Panc1 (cell line): Measurements from ENCODE around the gene INPP5K. TPM values are rescaled to one million over a fixed set of nuclear protein-coding genes. Genes with fewer than 3 reads are reported as not detected.
A peak's percentile ranks its signal among the peaks of the same experiment; 100 is the strongest.
"Not testable (repeated sequence)": the region's sequence is repeated elsewhere in the genome, so short reads cannot be mapped to it uniquely, and the experiment has no call there.

Experiments used
- ATAC-seq: fragments of 200-7000 bp; cut with Tn5 transposase; 2 replicates; pipeline ENCODE4 v1.9.1; 2020; ENCODE audit warnings: mild to moderate bottlenecking, moderate library complexity
- BruUV-seq: library from RNA; stranded (reverse); fragments of 400-500 nt; replicated peaks from 2 replicates; lab custom pipeline; 2021; lab: Mats Ljungman, UMichigan
- CTCF ChIA-PET: fragments of 300-600 bp; sonication (Branson Sonifier 250); formaldehyde crosslinking; loops from one replicate; lab custom pipeline; 2022; ENCODE audit warnings: antibody characterized with exemption; lab: Charles Lee
- POLR2A ChIA-PET: fragments of 300-600 bp; sonication (Branson Sonifier 250); formaldehyde crosslinking; loops from one replicate; lab custom pipeline; 2022; ENCODE audit warnings: antibody characterized with exemption; lab: Charles Lee
- DNase-seq: peaks from one replicate; pipeline ENCODE4 v3.0.0-alpha.2; 2010; ENCODE audit warnings: low read depth, low spot score
- H3K27ac ChIP-seq: 2 replicates; pipeline ENCODE4 v1.5.1; 2011; ENCODE audit warnings: mild to moderate bottlenecking, low read length, inconsistent platforms
- H3K27me3 ChIP-seq: fragments of 200-500 bp; sonication (Bioruptor generic); 2 replicates; pipeline ENCODE4 v1.6.0; 2014; ENCODE audit warnings: low read length, inconsistent platforms; ENCODE audit not compliant: control insufficient read depth, insufficient read depth
- H3K36me3 ChIP-seq: fragments of 200-500 bp; sonication (Bioruptor generic); 2 replicates; pipeline ENCODE4 v1.5.1; 2014; ENCODE audit warnings: inconsistent platforms, mild to moderate bottlenecking, low read length, moderate library complexity; ENCODE audit not compliant: control insufficient read depth, insufficient read depth
- H3K4me1 ChIP-seq: 2 replicates; pipeline ENCODE4 v1.5.1; 2011; ENCODE audit warnings: inconsistent platforms, mild to moderate bottlenecking, low read length, moderate library complexity; ENCODE audit not compliant: control insufficient read depth, insufficient read depth
- H3K4me3 ChIP-seq, 2 experiments: 2 replicates each; pipeline ENCODE4 v1.5.1; 2011 to 2012; ENCODE audit warnings: low read depth in 2 of 2, low read length in 2 of 2, mild to moderate bottlenecking in 2 of 2, inconsistent platforms in 1 of 2, moderate library complexity in 1 of 2
- H3K9me3 ChIP-seq: fragments of 200-500 bp; sonication (Bioruptor generic); 2 replicates; pipeline ENCODE4 v1.5.1; 2014; ENCODE audit warnings: low read depth, mild to moderate bottlenecking, inconsistent platforms, low read length, moderate library complexity; ENCODE audit not compliant: control insufficient read depth, insufficient read depth
- POLR2AphosphoS5 ChIP-seq: IDR thresholded peaks from 2 replicates; pipeline ENCODE4 v1.6.1; 2012; ENCODE audit warnings: mild to moderate bottlenecking, low read depth, low read length, moderate library complexity
- SIN3A ChIP-seq: IDR thresholded peaks from 2 replicates; pipeline ENCODE4 v1.6.1; 2012; ENCODE audit warnings: low read depth, mild to moderate bottlenecking, low read length, moderate library complexity, borderline replicate concordance; ENCODE audit not compliant: insufficient read depth
- TCF7L2 ChIP-seq: IDR thresholded peaks from 2 replicates; pipeline ENCODE4 v1.6.1; 2011; ENCODE audit warnings: mild to moderate bottlenecking, low read depth, low read length, inconsistent platforms
- in situ Hi-C: cut with HindIII; loops from 2 replicates; pipeline ENCODE4 v1.10.0; 2016; ENCODE audit warnings: low sequenced_read_pairs, low pct_unique_long_range_greater_than_20kb
- intact Hi-C: fragments of 100-400 bp; cut with micrococcal nuclease; formaldehyde crosslinking; loops from one replicate; pipeline ENCODE4 v1.10.0; 2022; ENCODE audit not compliant: unreplicated experiment
- total RNA-seq: library from RNA; stranded (reverse); gene quantifications from one replicate; pipeline ENCODE4 v1.2.1, GENCODE V29; 2021; ENCODE audit not compliant: unreplicated experiment
- TF ChIP-seq, protein P1 (sequence below), 2 experiments: IDR thresholded peaks; 2 replicates each; pipeline ENCODE4 v1.6.1; 2011 to 2012; ENCODE audit warnings: low read depth in 2 of 2, control low read depth in 1 of 2, low read length in 1 of 2, mild to moderate bottlenecking in 1 of 2, moderate library complexity in 1 of 2; ENCODE audit not compliant: insufficient read depth in 1 of 2
- TF ChIP-seq, protein P2 (sequence below): fragments of 450-650 bp; IDR thresholded peaks from 2 replicates; pipeline ENCODE4 v1.5.1; 2017; ENCODE audit warnings: mild to moderate bottlenecking

INPP5K gene
- total RNA-seq, 1 experiment from 2014 or later = 21.3 TPM

DNA sequence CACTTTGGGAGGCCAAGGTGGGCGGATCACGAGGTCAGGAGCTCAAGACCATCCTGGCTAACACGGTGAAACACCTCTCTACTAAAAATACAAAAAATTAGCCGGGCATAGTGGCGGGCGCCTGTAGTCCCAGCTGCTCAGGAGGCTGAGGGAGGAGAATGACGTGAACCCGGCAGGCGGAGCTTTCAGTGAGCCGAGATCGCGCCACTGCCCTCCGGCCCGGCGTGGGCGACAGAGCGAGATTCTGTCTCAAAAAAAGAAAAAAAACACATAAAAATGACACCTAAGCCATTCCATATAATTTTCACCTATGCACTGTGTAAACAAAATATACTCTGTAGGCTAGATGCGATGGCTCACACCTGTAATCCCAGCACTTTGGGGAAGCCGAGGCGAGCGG, 66.2 kb downstream of the INPP5K start:
- H3K4me3 ChIP-seq, DNase-seq, in situ Hi-C loops, H3K9me3 ChIP-seq, BruUV-seq, H3K27me3 ChIP-seq, H3K27ac ChIP-seq, CTCF ChIA-PET, ATAC-seq, POLR2A ChIA-PET, H3K36me3 ChIP-seq: not testable (repeated sequence)
- H3K4me1 ChIP-seq = peaks cover 21% of the 10 kb centered on the region
- intact Hi-C loops = loop anchor here (10.0 kb wide), 1 partner anchor 85 kb away; no protein-coding TSS in a partner anchor

DNA sequence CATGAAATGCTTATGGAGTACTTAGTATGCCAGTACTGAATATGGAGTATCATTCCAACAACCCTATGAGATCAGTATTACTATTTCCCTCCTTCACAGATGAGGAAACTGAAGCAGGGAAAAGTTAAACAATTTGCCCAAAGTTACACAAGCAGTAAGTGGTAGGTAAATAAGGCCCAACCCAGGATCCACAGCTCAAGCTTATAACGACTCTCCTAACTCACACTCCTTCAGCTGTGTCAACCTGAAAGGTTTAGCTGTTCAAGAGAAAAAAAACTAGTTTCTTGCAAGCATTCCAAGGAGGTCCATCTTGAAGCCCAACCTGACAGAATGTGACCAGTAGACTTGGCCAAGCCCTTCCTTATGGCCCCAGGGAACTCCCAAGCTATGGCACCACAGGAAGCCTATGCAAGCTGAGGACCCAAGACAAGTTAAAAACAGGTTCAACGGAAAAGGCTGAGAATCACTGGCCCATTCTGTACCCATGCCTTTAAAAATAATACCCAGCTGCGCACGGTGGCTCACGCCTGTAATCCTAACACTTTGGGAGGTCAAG, 66.9 kb downstream of the INPP5K start:
- Histone ChIP-seq H3K4me1 (peaks cover 21% of the 10 kb centered on the region), H3K27me3 (no peaks in the 10 kb centered on the region), H3K4me3 (no peak overlapping the region), H3K36me3 (no peaks in the 10 kb centered on the region; the same call in 1 of the 2 replicates), H3K9me3 (no peaks in the 10 kb centered on the region), H3K27ac (no peak overlapping the region)
- in situ Hi-C loops = no loop called here
- intact Hi-C loops = no loop called here
- BruUV-seq = no TSS peak
- ATAC-seq (no peak), DNase-seq (no peak)
- TF ChIP-seq TCF7L2 = no peak
- TF ChIP-seq, protein P1, sequence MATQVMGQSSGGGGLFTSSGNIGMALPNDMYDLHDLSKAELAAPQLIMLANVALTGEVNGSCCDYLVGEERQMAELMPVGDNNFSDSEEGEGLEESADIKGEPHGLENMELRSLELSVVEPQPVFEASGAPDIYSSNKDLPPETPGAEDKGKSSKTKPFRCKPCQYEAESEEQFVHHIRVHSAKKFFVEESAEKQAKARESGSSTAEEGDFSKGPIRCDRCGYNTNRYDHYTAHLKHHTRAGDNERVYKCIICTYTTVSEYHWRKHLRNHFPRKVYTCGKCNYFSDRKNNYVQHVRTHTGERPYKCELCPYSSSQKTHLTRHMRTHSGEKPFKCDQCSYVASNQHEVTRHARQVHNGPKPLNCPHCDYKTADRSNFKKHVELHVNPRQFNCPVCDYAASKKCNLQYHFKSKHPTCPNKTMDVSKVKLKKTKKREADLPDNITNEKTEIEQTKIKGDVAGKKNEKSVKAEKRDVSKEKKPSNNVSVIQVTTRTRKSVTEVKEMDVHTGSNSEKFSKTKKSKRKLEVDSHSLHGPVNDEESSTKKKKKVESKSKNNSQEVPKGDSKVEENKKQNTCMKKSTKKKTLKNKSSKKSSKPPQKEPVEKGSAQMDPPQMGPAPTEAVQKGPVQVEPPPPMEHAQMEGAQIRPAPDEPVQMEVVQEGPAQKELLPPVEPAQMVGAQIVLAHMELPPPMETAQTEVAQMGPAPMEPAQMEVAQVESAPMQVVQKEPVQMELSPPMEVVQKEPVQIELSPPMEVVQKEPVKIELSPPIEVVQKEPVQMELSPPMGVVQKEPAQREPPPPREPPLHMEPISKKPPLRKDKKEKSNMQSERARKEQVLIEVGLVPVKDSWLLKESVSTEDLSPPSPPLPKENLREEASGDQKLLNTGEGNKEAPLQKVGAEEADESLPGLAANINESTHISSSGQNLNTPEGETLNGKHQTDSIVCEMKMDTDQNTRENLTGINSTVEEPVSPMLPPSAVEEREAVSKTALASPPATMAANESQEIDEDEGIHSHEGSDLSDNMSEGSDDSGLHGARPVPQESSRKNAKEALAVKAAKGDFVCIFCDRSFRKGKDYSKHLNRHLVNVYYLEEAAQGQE (IDR thresholded peaks at IDR 0.05; ENCODE audit: insufficient read depth in 1 of 2, low read depth in 2 of 2, low read length in 1 of 2) = no peak
- TF ChIP-seq, protein P2, sequence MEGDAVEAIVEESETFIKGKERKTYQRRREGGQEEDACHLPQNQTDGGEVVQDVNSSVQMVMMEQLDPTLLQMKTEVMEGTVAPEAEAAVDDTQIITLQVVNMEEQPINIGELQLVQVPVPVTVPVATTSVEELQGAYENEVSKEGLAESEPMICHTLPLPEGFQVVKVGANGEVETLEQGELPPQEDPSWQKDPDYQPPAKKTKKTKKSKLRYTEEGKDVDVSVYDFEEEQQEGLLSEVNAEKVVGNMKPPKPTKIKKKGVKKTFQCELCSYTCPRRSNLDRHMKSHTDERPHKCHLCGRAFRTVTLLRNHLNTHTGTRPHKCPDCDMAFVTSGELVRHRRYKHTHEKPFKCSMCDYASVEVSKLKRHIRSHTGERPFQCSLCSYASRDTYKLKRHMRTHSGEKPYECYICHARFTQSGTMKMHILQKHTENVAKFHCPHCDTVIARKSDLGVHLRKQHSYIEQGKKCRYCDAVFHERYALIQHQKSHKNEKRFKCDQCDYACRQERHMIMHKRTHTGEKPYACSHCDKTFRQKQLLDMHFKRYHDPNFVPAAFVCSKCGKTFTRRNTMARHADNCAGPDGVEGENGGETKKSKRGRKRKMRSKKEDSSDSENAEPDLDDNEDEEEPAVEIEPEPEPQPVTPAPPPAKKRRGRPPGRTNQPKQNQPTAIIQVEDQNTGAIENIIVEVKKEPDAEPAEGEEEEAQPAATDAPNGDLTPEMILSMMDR = no peak
- TF ChIP-seq SIN3A = no peak
- no peak for TF ChIP-seq POLR2AphosphoS5
- POLR2A ChIA-PET = no interaction called here
- CTCF ChIA-PET = no interaction called here

GRCh38 chr17:1447052-1447451, 69.4 kb downstream of the INPP5K start:
- ChIA-PET POLR2A (no interaction called here), CTCF (no interaction called here)
- no peaks in the 10 kb centered on the region; the same call in 1 of the 2 replicates for H3K36me3 ChIP-seq
- no peak overlapping the region for H3K27ac ChIP-seq
- ATAC-seq = no peak
- H3K4me1 ChIP-seq = peaks cover 10% of the 10 kb centered on the region; the same call in 1 of the 2 replicates
- intact Hi-C loops = no loop called here
- H3K9me3 ChIP-seq = no peaks in the 10 kb centered on the region
- in situ Hi-C loops = no loop called here
- no peaks in the 10 kb centered on the region for H3K27me3 ChIP-seq
- no peak for DNase-seq
- no peak overlapping the region for H3K4me3 ChIP-seq
- TSS peak; percentile 29 for BruUV-seq
- TF ChIP-seq, protein P1 (IDR thresholded peaks at IDR 0.05; ENCODE audit: insufficient read depth in 1 of 2, low read depth in 2 of 2, low read length in 1 of 2) = no peak
- TF ChIP-seq, protein P2 = no peak
- TF ChIP-seq POLR2AphosphoS5 (no peak), SIN3A (no peak), TCF7L2 (no peak)
